ENCODE data around the gene CNTRL. TPM values are rescaled to one million over a fixed set of nuclear protein-coding genes. Genes with fewer than 3 reads are reported as not detected.

The CNTRL gene
- total RNA-seq, 1 experiment from 2014 or later, result 11.2 TPM

GRCh38 chr9:121105531-121105930, 30.8 kb downstream of the CNTRL start:
- H3K36me3 Mint-ChIP-seq (ENCODE audit: insufficient read depth, unreplicated experiment), result no peaks in the 10 kb centered on the region
- no peak overlapping the region for H3K4me3 Mint-ChIP-seq (ENCODE audit: low read depth, unreplicated experiment)
- CTCF ChIA-PET, result no interaction called here
- DNase-seq, result no peak
- no peak for TF ChIP-seq CTCF (IDR thresholded peaks at IDR 0.05; ENCODE audit: unreplicated experiment)
- BruUV-seq (replicated peaks), result no TSS peak
- H3K27ac Mint-ChIP-seq (ENCODE audit: unreplicated experiment), result no peak overlapping the region
- peaks cover 4% of the 10 kb centered on the region for H3K9me3 Mint-ChIP-seq (ENCODE audit: low read depth, unreplicated experiment)
- intact Hi-C loops (cut with micrococcal nuclease; ENCODE audit: unreplicated experiment), result no loop called here
- H3K27me3 Mint-ChIP-seq (ENCODE audit: unreplicated experiment), result no peaks in the 10 kb centered on the region
- H3K4me1 Mint-ChIP-seq (ENCODE audit: low read depth, unreplicated experiment), result no peaks in the 10 kb centered on the region

GRCh38 chr9:121107029-121107428, 32.3 kb downstream of the CNTRL start:
- no TSS peak for BruUV-seq (replicated peaks)
- H3K4me1 Mint-ChIP-seq (ENCODE audit: low read depth, unreplicated experiment), result no peaks in the 10 kb centered on the region

GRCh38 chr9:121107881-121108280, 33.1 kb downstream of the CNTRL start:
- DNase-seq, result no peak
- Mint-ChIP-seq H3K27ac (ENCODE audit: unreplicated experiment) (no peak overlapping the region), H3K4me3 (ENCODE audit: low read depth, unreplicated experiment) (no peak overlapping the region), H3K36me3 (ENCODE audit: insufficient read depth, unreplicated experiment) (no peaks in the 10 kb centered on the region), H3K27me3 (ENCODE audit: unreplicated experiment) (no peaks in the 10 kb centered on the region), H3K4me1 (ENCODE audit: low read depth, unreplicated experiment) (no peaks in the 10 kb centered on the region), H3K9me3 (ENCODE audit: low read depth, unreplicated experiment) (no peaks in the 10 kb centered on the region)
- BruUV-seq (replicated peaks), result no TSS peak
- TF ChIP-seq CTCF (IDR thresholded peaks at IDR 0.05; ENCODE audit: unreplicated experiment), result no peak
- CTCF ChIA-PET, result no interaction called here
- intact Hi-C loops (cut with micrococcal nuclease; ENCODE audit: unreplicated experiment), result no loop called here

More at GRCh38 chr9:121107029-121107428, 32.3 kb downstream of the CNTRL start:
- CTCF ChIA-PET, result no interaction called here
- no peak overlapping the region for H3K27ac Mint-ChIP-seq (ENCODE audit: unreplicated experiment)
- H3K9me3 Mint-ChIP-seq (ENCODE audit: low read depth, unreplicated experiment), result no peaks in the 10 kb centered on the region
- no peak for TF ChIP-seq CTCF (IDR thresholded peaks at IDR 0.05; ENCODE audit: unreplicated experiment)
- H3K4me3 Mint-ChIP-seq (ENCODE audit: low read depth, unreplicated experiment), result no peak overlapping the region
- intact Hi-C loops (cut with micrococcal nuclease; ENCODE audit: unreplicated experiment), result no loop called here
- DNase-seq, result no peak
- no peaks in the 10 kb centered on the region for H3K36me3 Mint-ChIP-seq (ENCODE audit: insufficient read depth, unreplicated experiment)
- H3K27me3 Mint-ChIP-seq (ENCODE audit: unreplicated experiment), result no peaks in the 10 kb centered on the region

GRCh38 chr9:121115466-121115865, 40.7 kb downstream of the CNTRL start:
- Mint-ChIP-seq H3K9me3 (ENCODE audit: low read depth, unreplicated experiment) (no peaks in the 10 kb centered on the region), H3K27ac (ENCODE audit: unreplicated experiment) (no peak overlapping the region), H3K4me1 (ENCODE audit: low read depth, unreplicated experiment) (no peaks in the 10 kb centered on the region), H3K36me3 (ENCODE audit: insufficient read depth, unreplicated experiment) (no peaks in the 10 kb centered on the region), H3K4me3 (ENCODE audit: low read depth, unreplicated experiment) (no peak overlapping the region), H3K27me3 (ENCODE audit: unreplicated experiment) (no peaks in the 10 kb centered on the region)
- CTCF ChIA-PET, result no interaction called here
- no TSS peak for BruUV-seq (replicated peaks)
- no peak for DNase-seq
- intact Hi-C loops (cut with micrococcal nuclease; ENCODE audit: unreplicated experiment), result no loop called here
- TF ChIP-seq CTCF (IDR thresholded peaks at IDR 0.05; ENCODE audit: unreplicated experiment), result no peak

Measured in Calu3 (cell line).